HFF-Myc (cell line): ENCODE results near the gene RPAP3.

ENCODE experiments used
- DNase-seq: peaks from one replicate; pipeline ENCODE4 v3.0.0-alpha.2; 2011; ENCODE audit warnings: low read depth; ENCODE audit errors: extremely low read depth
- H3K4me3 ChIP-seq: replicated peaks from 2 replicates; pipeline ENCODE4 v1.5.1; 2011; ENCODE audit warnings: low read depth, mild to moderate bottlenecking, control low read depth, low read length
- CTCF ChIP-seq: IDR thresholded peaks from 2 replicates; pipeline ENCODE4 v1.5.1; 2012; ENCODE audit warnings: mild to moderate bottlenecking, low read depth, low read length, control low read depth; ENCODE audit errors: missing control alignments

Gene RPAP3

GRCh38 chr12:47614521-47614920, 91.3 kb downstream of the RPAP3 start:
- no peak for DNase-seq
- H3K4me3 ChIP-seq = no peak overlapping the region
- no peak for TF ChIP-seq CTCF

- DNase-seq = no peak
- TF ChIP-seq CTCF = no peak
- H3K4me3 ChIP-seq = no peak overlapping the region
These were observed 92.9 kb downstream of the RPAP3 start for GRCh38 chr12:47612953-47613352.

GRCh38 chr12:47611906-47612305, 93.9 kb downstream of the RPAP3 start:
- H3K4me3 ChIP-seq = no peak overlapping the region
- no peak for DNase-seq
- TF ChIP-seq CTCF = no peak
